Measurements from ENCODE around the gene CALB2.

Gene CALB2

GRCh38 chr16:71426069-71426879, 67.8 kb downstream of the CALB2 start:
- DNase-seq (ENCODE audit: low read depth): no peak

- no peak for DNase-seq (ENCODE audit: low read depth)
Measured at GRCh38 chr16:71426880-71427615, 68.5 kb downstream of the CALB2 start.

- DNase-seq (ENCODE audit: low read depth): no peak
Measured at GRCh38 chr16:71428385-71428784, 69.9 kb downstream of the CALB2 start.

GRCh38 chr16:71428883-71429282, 70.4 kb downstream of the CALB2 start:
- DNase-seq (ENCODE audit: low read depth): no peak

- no peak for DNase-seq (ENCODE audit: low read depth)
Measured at GRCh38 chr16:71429581-71429980, 71.1 kb downstream of the CALB2 start.

GRCh38 chr16:71430744-71431143, 72.2 kb downstream of the CALB2 start:
- no peak for DNase-seq (ENCODE audit: low read depth)

- no peak for DNase-seq (ENCODE audit: low read depth)
Measured at GRCh38 chr16:71431176-71431575, 72.7 kb downstream of the CALB2 start.

GRCh38 chr16:71431991-71432390, 73.5 kb downstream of the CALB2 start:
- no peak for DNase-seq (ENCODE audit: low read depth)

- DNase-seq (ENCODE audit: low read depth): no peak
Measured at GRCh38 chr16:71432906-71433305, 74.4 kb downstream of the CALB2 start.

- DNase-seq (ENCODE audit: low read depth): no peak
Measured at GRCh38 chr16:71436473-71436872, 78.0 kb downstream of the CALB2 start.

- DNase-seq (ENCODE audit: low read depth): no peak
Measured at GRCh38 chr16:71439523-71439922, 81.0 kb downstream of the CALB2 start.

Data from activated T-helper 9 cell treated with anti-CD3 and anti-CD28 coated beads, Interleukin-2, amount 50 U/mL, for 16 hours (primary cell).